Activated gamma-delta T cell treated with Interleukin-2 at 50 U/mL for 16 hours (primary cell): ENCODE results near the gene COMMD3.

ENCODE experiments used
- DNase-seq: peaks from one replicate; pipeline ENCODE4 v3.0.0-alpha.2; 2020

Gene COMMD3

GRCh38 chr10:22368981-22369380 is 52.8 kb downstream of the COMMD3 start:
- DNase-seq, result no peak

- DNase-seq, result no peak
These were observed 53.4 kb downstream of the COMMD3 start for GRCh38 chr10:22369434-22370072.
